Kidney (tissue), 22 donors: ENCODE measurements around the gene FXYD3. TPM values are rescaled to one million over a fixed set of nuclear protein-coding genes. Genes with fewer than 3 reads are reported as not detected.

Experiments
- DNase-seq, 5 donors: peaks; one replicate each; pipeline ENCODE4 v3.0.0-alpha.2; 2013 to 2020
- FAIRE-seq: peaks from 2 replicates; lab custom pipeline; 2012; peaks lifted over from hg19 to GRCh38; lab: Jason Lieb, UNC
- H3K27ac ChIP-seq, 2 donors: one replicate each; pipeline ENCODE4 v1.7.0; 2013; ENCODE audit warnings: low read depth in 2 of 2, low read length in 2 of 2, inconsistent platforms in 1 of 2
- H3K27me3 ChIP-seq: one replicate; pipeline ENCODE4 v1.7.1; 2013; ENCODE audit warnings: low read length, inconsistent platforms; ENCODE audit not compliant: control insufficient read depth, insufficient read depth
- H3K36me3 ChIP-seq, 3 donors: one replicate each; pipeline versions ENCODE4 v1.7.0 to v1.7.1; 2013; ENCODE audit warnings: low read length in 3 of 3, control low read depth in 1 of 3, inconsistent platforms in 1 of 3; ENCODE audit not compliant: insufficient read depth in 3 of 3, control insufficient read depth in 2 of 3
- H3K4me1 ChIP-seq, 3 donors: one replicate each; pipeline versions ENCODE4 v1.7.0 to v1.7.1; 2013; ENCODE audit warnings: low read length in 3 of 3, inconsistent platforms in 1 of 3, low read depth in 1 of 3; ENCODE audit not compliant: control insufficient read depth in 2 of 3, insufficient read depth in 2 of 3
- H3K4me3 ChIP-seq, 3 donors: one replicate each; pipeline versions ENCODE4 v1.7.0 to v1.8.1; 2013; ENCODE audit warnings: low read length in 3 of 3, control low read depth in 1 of 3, inconsistent platforms in 1 of 3
- H3K9ac ChIP-seq, 3 donors: one replicate each; pipeline versions ENCODE4 v1.7.0 to v1.7.1; 2013; ENCODE audit warnings: low read length in 3 of 3, control low read depth in 1 of 3, inconsistent platforms in 1 of 3
- H3K9me3 ChIP-seq, 3 donors: one replicate each; pipeline versions ENCODE4 v1.7.0 to v1.7.1; 2013; ENCODE audit warnings: low read length in 3 of 3, control low read depth in 1 of 3, inconsistent platforms in 1 of 3; ENCODE audit not compliant: control insufficient read depth in 2 of 3, insufficient read depth in 1 of 3
- CTCF ChIP-seq: IDR thresholded peaks from 3 replicates; pipeline ENCODE4 v1.5.1; 2012; ENCODE audit warnings: mild to moderate bottlenecking, moderate library complexity, borderline replicate concordance; ENCODE audit not compliant: insufficient read depth; ENCODE audit errors: extremely low read depth
- intact Hi-C: fragments of 100-400 bp; cut with DNase I; formaldehyde crosslinking; loops from one replicate; pipeline ENCODE4 v1.11.1; 2022
- long read RNA-seq, 10 donors: library from polyadenylated mRNA in 1 of 10; unstranded in 1 of 10; transcript quantifications; one replicate each; pipeline ENCODE4 v2.0.0 and lab custom pipeline, GENCODE V29; 2021 to 2026
- polyA plus RNA-seq: library from polyadenylated mRNA; stranded (reverse); fragments of 350-450 nt; fragmentation: Illumina TruSeq; extraction: RNeasy Lipid Tissue Mini Kit (QIAGEN cat#74804); gene quantifications from one replicate; pipeline ENCODE4 v1.2.3, GENCODE V29; 2014; ENCODE audit warnings: low read depth, low replicate concordance; ENCODE audit not compliant: insufficient read depth
- total RNA-seq: library from RNA; stranded (reverse); fragmentation: NEBNext Ultra II Directional; extraction: Animal tissue kit (Norgen Biotek cat#: 25700); gene quantifications from one replicate; pipeline ENCODE4 v1.2.1, GENCODE V29; 2021
- donor health status: control.
- donor health status: control.
- donor health status: control.
- donor health status: control.
- donor health status: control.
- donor health status: DM: yes; HTN: yes; CAD: no.
- donor health status: Normal renal cell carcinoma (clear cell type).

The FXYD3 gene, protein sequence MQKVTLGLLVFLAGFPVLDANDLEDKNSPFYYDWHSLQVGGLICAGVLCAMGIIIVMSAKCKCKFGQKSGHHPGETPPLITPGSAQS
- total RNA-seq: 33.7 TPM
- polyA plus RNA-seq: 26.4 TPM
- long read RNA-seq, donor 1: 0 reads
- long read RNA-seq, donor 2, partial matches to known transcripts: 17 of 17 reads
- long read RNA-seq, donor 2, other reads (novel, unspliced or antisense): 0 of 17 reads
- long read RNA-seq, donor 3, partial matches to known transcripts: 15 of 16 reads
- long read RNA-seq, donor 3, other reads (novel, unspliced or antisense): 0 of 16 reads
- long read RNA-seq, donor 4, partial matches to known transcripts: 11 of 11 reads
- long read RNA-seq, donor 4, other reads (novel, unspliced or antisense): 0 of 11 reads
- long read RNA-seq, donor 5: 0 reads
- long read RNA-seq, donor 6, partial matches to known transcripts: 28 of 31 reads
- long read RNA-seq, donor 6, other reads (novel, unspliced or antisense): 0 of 31 reads
- long read RNA-seq, donor 7, partial matches to known transcripts: 16 of 17 reads
- long read RNA-seq, donor 7, other reads (novel, unspliced or antisense): 0 of 17 reads
- long read RNA-seq, donor 8, partial matches to known transcripts: 18 of 18 reads
- long read RNA-seq, donor 8, other reads (novel, unspliced or antisense): 0 of 18 reads
- long read RNA-seq, donor 9, partial matches to known transcripts: 0 of 1 reads
- long read RNA-seq, donor 9, other reads (novel, unspliced or antisense): 0 of 1 reads
- long read RNA-seq, donor 10, partial matches to known transcripts: 7 of 8 reads
- long read RNA-seq, donor 10, other reads (novel, unspliced or antisense): 0 of 8 reads

DNA sequence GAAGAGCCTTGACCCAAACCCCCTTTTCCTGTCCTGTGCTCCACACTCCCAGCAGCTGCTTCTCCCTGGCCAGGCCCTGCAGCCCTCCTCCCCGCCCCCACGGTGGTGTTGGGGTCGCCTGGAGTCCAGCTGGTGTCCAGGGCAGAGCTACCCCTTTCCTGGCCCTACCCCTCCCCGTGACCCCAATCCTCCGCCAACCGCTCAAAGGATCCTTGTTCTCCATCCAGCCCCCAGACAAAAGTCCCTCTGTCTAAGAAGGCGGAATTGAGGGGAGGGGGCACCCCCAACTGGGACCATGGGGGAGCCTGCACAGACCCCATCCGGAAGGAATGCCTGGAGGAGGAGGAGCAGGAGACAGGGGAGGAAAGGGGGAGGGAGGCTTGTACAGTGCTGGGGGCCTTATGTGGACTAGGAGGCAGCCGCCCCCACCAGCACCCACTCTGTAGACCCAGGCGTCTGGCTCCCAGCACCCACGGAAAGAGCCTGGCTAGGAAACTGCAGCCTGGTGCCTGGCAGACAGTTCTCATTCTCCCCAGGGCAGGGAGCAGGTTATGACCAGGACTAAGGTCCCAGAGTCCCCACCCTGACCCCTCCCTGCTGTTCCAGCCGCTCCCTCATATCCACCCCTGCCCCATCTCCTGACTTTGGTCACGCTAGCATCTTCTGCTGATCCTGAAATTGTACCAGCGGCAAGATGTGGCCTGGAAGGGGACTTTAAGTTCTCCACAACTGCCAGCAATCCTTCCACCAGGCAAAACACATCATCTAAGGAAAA lies at the start of gene FXYD3:
FXYD3 (plus strand) TSS at position 647 of the 775 bp plus-strand sequence. CDS start 3,554 bp downstream, outside the sequence.
- DNase-seq (peak in 2 of 5 donors; percentile 56 to 71), FAIRE-seq (no peak)
- peak within 1 kb of the TSS in 1 of 3 donors; percentile 16 for H3K9ac ChIP-seq
- H3K4me1 ChIP-seq: peaks cover 0 to 4% (median 3%) of the 10 kb centered on the region in 3 donors
- H3K4me3 ChIP-seq: peak within 1 kb of the TSS; percentile 23 to 46 (median 34)
- H3K9me3 ChIP-seq: no peaks in the 10 kb centered on the region
- intact Hi-C loops: no loop called here
- no peak within 1 kb of the TSS for H3K27ac ChIP-seq
- H3K27me3 ChIP-seq: no peaks in the 10 kb centered on the region
- no peak for TF ChIP-seq CTCF
- H3K36me3 ChIP-seq: no peaks in the 10 kb centered on the region

DNA sequence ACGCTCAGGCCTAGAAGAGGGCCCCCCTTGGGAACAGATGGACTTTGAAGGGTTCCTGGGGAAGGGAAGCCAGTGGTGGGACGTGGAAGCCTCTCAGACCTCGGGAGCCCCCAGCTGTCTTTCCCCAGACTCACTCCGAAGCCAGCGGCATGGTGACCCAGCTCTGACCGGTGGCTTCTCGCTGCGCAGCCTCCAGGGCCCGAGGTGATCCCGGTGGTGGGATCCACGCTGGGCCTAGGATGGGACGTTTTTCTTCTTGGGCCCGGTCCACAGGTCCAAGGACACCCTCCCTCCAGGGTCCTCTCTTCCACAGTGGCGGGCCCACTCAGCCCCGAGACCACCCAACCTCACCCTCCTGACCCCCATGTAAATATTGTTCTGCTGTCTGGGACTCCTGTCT lies 49.5 kb upstream of the FXYD3 start:
- H3K27ac ChIP-seq: no peak overlapping the region
- no peak overlapping the region for H3K4me3 ChIP-seq
- peaks cover 0 to 4% (median 3%) of the 10 kb centered on the region in 3 donors for H3K9me3 ChIP-seq
- intact Hi-C loops: no loop called here
- FAIRE-seq: no peak
- peaks cover 0 to 5% (median 0%) of the 10 kb centered on the region in 3 donors for H3K36me3 ChIP-seq
- TF ChIP-seq CTCF: no peak
- no peaks in the 10 kb centered on the region for H3K27me3 ChIP-seq
- H3K4me1 ChIP-seq: peaks cover 0 to 3% (median 0%) of the 10 kb centered on the region in 3 donors
- DNase-seq: peak in 1 of 5 donors; percentile 41
- no peak overlapping the region for H3K9ac ChIP-seq

GRCh38 chr19:35066691-35067563 lies 48.7 kb upstream of the FXYD3 start:
- H3K4me3 ChIP-seq: no peak overlapping the region
- H3K4me1 ChIP-seq: peaks cover 0 to 3% (median 0%) of the 10 kb centered on the region in 3 donors
- H3K27me3 ChIP-seq: no peaks in the 10 kb centered on the region
- peak; percentile 90 to 94 (median 92) for DNase-seq
- intact Hi-C loops: no loop called here
- peak; percentile 83 for TF ChIP-seq CTCF
- H3K27ac ChIP-seq: no peak overlapping the region
- H3K9ac ChIP-seq: no peak overlapping the region
- H3K9me3 ChIP-seq: peaks cover 0 to 4% (median 3%) of the 10 kb centered on the region in 3 donors
- H3K36me3 ChIP-seq: peaks cover 0 to 5% (median 0%) of the 10 kb centered on the region in 3 donors
- FAIRE-seq: no peak
